Medulla oblongata (tissue), 1 donor: ENCODE measurements around the gene ALKBH5.
A peak's percentile ranks its signal among the peaks of the same experiment; 100 is the strongest.

Source experiments
- DNase-seq: peaks from one replicate; pipeline ENCODE4 v3.0.0-alpha.2; 2015; ENCODE audit errors: extremely low spot score

ALKBH5 gene

GRCh38 chr17:18183334-18184142 is at the start of gene ALKBH5:
ALKBH5 (plus strand) TSS chr17:18183828; CDS start chr17:18184244, 416 bp downstream.
- peak; percentile 99 for DNase-seq

DNA sequence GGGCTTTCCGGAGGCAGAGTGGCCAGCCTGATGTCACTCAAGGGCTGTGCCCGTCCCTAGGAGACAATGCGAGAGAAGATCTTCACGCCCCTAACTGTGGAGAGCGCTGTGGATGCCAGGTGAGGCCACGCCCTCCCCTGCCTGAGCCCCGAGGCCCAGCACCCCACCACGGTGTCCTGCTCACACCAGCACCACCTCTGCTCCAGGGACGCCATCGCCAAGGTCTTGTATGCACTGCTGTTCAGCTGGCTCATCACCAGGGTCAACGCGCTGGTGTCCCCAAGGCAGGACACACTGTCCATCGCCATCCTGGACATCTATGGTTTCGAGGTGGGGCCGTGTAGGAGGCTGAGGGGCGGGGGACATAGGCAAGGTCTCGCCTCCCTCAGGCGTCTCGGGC is 47.3 kb upstream of the ALKBH5 start:
- DNase-seq = no peak

DNA sequence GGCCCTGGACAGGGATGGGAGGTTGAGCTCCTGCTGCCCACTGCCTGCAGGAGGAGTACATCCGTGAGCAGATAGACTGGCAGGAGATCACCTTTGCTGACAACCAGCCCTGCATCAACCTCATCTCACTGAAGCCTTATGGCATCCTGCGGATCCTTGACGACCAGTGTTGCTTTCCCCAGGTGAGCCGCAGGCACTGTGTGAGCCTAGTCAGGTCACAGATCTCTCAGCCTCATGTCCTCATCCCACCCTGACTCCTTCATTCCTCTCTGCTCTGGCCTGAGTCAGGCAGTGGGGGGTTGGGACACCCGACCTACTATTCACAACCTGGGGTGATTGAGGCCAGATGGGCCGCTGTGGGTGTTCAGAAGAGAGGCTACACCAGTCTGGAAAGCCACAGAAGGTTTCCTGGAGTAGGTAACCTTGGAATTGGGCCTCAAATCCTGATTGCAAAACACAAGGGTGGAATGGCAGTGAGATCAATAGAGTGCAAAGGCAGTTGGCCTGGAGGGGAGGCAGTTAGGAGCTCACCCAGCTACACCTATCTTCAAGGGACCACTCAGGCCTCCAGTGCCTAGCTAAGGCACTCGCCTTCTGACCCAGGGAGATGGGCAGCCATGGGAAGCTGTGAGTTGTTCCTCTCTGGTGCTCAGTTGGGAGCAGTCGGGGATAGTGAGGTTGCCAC is 45.4 kb upstream of the ALKBH5 start:
- DNase-seq = no peak

DNA sequence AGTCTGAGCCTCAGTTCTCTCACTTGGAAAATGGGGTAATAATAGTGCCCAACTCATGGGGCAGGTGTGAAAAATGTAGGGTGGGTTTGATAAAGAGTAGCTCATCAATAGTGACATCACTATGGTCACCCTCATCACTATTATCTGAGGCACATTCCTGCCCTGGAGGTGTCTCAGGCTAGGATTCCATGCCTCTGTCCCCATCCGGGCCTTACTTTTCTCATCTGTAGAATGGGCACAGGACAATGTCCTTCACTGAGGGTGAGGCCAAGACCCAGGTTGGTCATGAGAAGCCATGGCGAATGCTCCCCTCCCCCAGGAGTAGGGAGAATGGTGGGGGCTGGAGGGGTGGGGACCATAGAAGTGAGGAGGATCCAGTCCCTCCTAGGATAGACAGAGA is 44.5 kb upstream of the ALKBH5 start:
- DNase-seq = no peak

DNA sequence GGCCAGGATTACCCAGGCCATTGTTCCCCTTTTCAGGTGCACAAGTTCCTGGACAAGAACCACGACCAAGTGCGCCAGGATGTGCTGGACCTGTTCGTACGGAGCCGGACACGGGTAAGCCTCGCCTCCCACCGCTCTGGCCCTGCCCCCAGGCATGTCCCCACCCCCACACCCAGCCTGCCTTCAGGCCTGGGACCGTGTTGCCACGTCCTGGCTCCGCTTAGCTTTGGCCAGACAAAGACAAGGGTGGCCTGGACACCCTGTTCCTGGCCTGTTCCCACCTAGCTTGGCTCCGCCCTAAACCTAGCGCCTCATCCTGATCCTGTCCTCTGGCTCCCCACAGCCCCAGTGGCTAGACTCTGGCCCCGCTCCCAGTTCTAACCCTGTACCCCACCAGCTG is 44.1 kb upstream of the ALKBH5 start:
- DNase-seq = no peak

DNA sequence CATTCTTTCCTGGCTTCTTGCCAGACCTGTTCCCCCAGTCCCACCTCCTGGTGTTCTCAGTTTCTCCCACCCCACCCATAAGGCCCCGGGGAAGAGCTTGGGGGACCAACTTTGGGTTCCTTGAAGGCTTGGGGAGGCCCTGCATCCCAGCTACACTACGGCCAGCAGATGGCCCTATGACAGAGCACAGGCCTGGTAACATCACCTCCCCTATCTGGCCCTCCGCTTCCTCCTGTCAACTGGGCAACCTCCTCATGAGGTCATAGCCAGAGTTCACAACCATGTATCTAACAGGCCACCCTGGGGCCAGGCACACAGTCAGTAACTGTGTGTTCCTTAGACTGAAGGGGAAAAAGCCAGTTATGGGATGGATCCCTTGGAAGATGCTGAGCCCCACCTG is 43.7 kb upstream of the ALKBH5 start:
- no peak for DNase-seq

DNA sequence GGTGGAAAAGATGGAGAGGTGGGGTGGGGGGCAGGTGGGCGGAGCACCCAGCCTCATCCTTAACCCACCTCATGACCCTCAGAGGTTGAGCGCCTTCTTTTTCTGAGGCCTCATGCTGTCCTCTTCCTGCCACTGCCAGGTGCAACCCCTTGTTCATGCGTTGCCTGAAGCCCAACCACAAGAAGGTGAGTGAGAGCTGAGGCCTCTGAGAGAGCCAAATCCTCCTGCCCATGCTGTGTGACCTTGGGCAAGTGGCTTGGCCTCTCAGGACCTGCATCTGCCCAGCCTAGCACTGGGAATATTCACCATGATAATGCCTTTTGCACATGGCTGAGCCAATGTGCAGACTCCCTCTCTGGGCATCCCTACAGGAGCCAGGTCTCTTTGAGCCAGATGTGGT is 43.0 kb upstream of the ALKBH5 start:
- DNase-seq = no peak

- peak; percentile 85 for DNase-seq
These were observed 42.3 kb upstream of the ALKBH5 start for GRCh38 chr17:18141210-18141803.

DNA sequence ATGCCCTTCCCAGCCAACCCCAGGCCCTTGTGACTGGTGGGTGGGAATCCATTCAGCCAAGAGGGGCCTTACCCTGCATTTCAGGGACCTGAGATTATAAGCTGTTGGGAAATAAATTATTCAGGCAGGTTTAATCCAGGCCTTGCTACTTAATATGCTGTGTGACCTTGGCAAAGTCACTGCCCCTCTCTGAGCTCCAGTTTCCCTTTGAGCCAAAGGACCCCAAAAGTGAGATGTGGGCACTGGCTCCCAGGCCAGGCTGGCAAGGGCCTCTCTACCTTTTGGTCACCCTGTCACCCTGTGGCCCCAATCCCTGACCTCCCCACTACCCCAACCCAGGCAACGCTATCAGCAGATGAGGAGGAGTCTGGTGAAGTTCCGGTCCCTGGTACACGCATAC is 41.2 kb upstream of the ALKBH5 start:
- DNase-seq = no peak

GRCh38 chr17:18143044-18143936 is 40.3 kb upstream of the ALKBH5 start:
- DNase-seq = no peak

DNA sequence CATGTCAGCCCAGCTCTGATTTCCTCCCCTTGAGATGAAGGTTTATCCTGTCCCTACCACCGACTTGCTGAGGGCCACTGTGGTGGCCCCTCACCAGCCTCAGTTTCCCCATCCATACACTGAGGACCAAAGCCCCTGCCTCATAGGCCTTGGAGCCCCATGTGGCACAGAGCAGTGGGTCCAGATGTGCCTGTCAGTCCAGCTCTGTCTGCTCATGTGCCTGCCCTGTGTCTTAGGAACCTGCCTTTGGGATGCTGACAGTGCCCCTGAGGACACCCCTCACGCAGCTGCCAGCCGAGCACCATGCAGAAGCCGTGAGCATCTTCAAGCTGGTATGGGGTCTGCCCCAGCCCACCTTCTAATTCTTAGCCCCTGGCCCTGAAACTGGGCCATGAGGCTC is 39.4 kb upstream of the ALKBH5 start:
- DNase-seq = no peak

- no peak for DNase-seq
These were observed 38.8 kb upstream of the ALKBH5 start for GRCh38 chr17:18144855-18145254.

- DNase-seq = no peak
These were observed 37.8 kb upstream of the ALKBH5 start for GRCh38 chr17:18145811-18146210.

DNA sequence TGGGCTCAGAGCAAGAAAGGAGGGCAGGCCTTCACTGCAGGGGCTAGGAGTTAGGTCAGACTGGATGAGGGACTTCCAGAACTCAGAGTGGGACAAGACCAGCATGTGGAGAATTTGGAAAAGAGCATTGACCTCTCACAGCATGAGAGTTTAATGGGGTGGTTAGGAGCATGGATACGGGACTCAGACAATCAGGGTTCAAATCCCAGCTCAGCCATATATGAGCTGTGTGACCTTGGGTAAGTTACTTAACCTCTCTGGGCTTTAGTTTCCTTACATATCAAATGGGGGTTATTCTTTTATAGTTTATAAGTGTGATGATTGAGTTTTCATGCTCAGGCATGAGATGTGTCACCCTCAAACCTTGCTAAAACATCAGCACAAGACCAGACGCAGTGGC is 37.4 kb upstream of the ALKBH5 start:
- no peak for DNase-seq

DNA sequence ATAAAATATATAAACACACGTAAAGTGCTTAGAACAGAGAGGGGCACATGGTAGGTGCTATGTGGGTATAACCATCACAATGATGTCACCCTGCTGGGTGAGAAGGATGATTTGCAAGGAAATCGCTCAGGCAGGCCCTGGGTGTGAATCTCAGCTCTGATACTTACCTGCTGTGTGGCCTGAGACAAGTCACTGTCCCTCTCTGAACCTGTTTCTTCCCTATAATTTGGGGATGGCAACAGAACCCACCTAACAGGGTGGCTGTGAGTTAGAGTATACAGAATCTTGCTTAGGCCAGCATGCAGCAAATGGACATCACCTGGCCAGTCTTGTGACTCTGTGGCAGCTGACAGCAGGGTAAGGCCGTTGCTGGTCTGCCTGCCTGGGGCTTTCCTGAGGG is 36.6 kb upstream of the ALKBH5 start:
- no peak for DNase-seq

- no peak for DNase-seq
These were observed 35.0 kb upstream of the ALKBH5 start for GRCh38 chr17:18148586-18148985.

DNA sequence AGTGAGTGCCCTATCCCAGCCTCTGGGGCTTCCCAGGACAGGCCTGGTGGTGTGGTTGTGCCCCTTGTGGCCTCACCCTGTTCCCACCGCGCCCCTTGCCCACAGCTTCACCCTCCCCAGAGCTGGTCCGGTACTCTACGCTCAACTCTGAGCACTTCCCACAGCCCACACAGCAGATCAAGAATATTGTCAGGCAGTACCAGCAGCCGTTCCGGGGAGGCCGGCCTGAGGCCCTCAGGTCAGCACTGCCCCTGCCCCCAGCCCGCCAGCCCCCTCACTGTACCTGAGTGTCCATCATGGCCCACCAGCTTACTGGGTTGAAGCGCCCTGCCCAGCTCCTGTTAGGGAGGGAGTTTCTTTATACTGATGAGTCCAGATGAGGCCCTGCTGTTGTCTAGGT is 32.3 kb upstream of the ALKBH5 start:
- no peak for DNase-seq

DNA sequence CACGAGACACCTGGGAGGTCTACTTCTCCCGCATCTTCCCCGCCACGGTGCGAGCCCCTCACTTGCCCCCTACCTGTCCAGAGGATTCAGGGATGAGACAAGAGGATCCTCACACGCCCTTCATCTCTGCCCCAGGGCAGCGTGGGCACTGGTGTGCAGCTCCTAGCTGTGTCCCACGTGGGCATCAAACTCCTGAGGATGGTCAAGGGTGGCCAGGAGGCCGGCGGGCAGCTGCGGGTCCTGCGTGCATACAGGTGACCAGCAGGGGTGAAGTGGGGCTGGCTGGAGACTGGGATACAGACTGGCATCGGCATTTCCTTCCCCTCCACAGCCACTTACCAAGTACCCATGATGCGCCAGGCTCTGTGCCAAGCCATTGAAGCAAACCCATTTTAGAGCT is 28.4 kb upstream of the ALKBH5 start:
- DNase-seq = no peak

- DNase-seq = no peak
These were observed 27.3 kb upstream of the ALKBH5 start for GRCh38 chr17:18156171-18156975.

DNA sequence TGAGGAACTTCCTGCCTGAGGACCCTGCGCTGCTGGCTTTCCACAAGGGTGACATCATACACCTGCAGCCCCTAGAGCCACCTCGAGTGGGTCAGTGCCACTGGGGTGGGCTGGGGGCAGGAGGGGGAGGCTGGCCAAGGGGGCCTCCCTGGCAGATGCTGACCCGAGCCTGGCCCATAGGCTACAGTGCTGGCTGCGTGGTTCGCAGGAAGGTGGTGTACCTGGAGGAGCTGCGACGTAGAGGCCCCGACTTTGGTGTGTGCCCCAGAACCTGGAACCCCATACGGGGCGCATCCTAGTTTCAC is 26.7 kb upstream of the ALKBH5 start:
- DNase-seq = no peak

- DNase-seq = no peak
These were observed 26.2 kb upstream of the ALKBH5 start for GRCh38 chr17:18157354-18157985.
